Measurements from ENCODE around the gene F12. TPM values are rescaled to one million over a fixed set of nuclear protein-coding genes. Genes with fewer than 3 reads are reported as not detected.

Gene F12
- total RNA-seq, 1 experiment from 2014 or later = 13.4 TPM

DNA sequence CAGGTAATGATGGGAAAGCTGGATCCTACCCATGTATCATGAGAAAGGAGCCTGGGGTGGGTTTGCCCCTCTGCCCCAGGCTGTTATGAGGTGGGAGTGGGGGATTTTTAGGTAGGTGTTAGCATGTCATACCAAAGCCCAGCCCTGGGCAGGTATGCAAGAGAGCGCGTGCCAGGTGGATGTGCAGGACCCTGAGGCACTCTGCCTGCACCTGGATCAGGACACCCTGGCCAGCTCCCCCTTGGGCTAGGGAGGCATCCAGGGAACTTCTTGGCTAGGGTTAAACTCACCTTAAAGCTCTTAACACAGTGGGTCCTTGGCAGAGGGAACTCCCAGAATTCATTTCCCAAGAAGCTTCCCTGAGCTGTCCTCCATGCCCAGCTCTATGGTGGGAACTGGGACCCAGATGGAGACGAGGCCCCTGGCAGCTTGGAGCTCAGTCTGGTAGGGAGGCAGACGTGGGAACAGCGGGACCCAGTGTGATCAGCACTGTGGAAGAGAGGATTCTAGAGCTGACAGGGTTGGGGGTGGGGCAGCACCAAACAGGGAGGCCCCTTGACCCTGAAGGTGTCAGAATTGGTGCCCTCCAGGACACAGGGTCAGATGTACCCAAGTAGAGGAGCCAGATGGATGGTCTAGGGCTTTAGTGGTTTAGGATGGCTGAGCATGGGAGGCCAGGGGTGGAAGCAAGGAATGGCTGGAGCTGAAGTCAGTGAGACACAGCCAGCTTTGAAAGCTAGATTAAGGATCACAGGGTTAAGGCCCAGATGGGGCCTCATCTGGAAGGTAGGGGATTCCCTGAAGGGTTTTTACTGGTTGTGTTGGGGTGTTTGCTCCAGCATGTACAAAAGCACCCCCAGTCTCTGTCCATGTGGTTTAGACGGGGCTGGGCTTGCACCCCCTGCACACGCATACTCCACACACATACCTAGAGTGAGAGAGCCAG, 35.0 kb upstream of the F12 start:
- in situ Hi-C loops (cut with HindIII; ENCODE audit: low pct_unique_long_range_greater_than_20kb, low sequenced_read_pairs) (no loop called here), intact Hi-C loops (cut with micrococcal nuclease; ENCODE audit: unreplicated experiment) (no loop called here)
- peaks cover 42% of the 10 kb centered on the region for H3K4me1 ChIP-seq (ENCODE audit: control insufficient read depth, insufficient read depth, low read length)
- no peak for ATAC-seq
- TF ChIP-seq SIN3A (IDR thresholded peaks at IDR 0.05; ENCODE audit: borderline replicate concordance, insufficient read depth, low read depth, low read length) (no peak), CTCF (IDR thresholded peaks at IDR 0.05) (no peak), TCF7L2 (IDR thresholded peaks at IDR 0.05; ENCODE audit: low read depth, low read length) (no peak), POLR2AphosphoS5 (IDR thresholded peaks at IDR 0.05; ENCODE audit: low read depth, low read length) (no peak)
- TF ChIP-seq, protein P1, sequence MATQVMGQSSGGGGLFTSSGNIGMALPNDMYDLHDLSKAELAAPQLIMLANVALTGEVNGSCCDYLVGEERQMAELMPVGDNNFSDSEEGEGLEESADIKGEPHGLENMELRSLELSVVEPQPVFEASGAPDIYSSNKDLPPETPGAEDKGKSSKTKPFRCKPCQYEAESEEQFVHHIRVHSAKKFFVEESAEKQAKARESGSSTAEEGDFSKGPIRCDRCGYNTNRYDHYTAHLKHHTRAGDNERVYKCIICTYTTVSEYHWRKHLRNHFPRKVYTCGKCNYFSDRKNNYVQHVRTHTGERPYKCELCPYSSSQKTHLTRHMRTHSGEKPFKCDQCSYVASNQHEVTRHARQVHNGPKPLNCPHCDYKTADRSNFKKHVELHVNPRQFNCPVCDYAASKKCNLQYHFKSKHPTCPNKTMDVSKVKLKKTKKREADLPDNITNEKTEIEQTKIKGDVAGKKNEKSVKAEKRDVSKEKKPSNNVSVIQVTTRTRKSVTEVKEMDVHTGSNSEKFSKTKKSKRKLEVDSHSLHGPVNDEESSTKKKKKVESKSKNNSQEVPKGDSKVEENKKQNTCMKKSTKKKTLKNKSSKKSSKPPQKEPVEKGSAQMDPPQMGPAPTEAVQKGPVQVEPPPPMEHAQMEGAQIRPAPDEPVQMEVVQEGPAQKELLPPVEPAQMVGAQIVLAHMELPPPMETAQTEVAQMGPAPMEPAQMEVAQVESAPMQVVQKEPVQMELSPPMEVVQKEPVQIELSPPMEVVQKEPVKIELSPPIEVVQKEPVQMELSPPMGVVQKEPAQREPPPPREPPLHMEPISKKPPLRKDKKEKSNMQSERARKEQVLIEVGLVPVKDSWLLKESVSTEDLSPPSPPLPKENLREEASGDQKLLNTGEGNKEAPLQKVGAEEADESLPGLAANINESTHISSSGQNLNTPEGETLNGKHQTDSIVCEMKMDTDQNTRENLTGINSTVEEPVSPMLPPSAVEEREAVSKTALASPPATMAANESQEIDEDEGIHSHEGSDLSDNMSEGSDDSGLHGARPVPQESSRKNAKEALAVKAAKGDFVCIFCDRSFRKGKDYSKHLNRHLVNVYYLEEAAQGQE (IDR thresholded peaks at IDR 0.05; ENCODE audit: insufficient read depth in 1 of 2, low read depth in 2 of 2, low read length in 1 of 2) = no peak
- no peaks in the 10 kb centered on the region for H3K9me3 ChIP-seq (ENCODE audit: control insufficient read depth, insufficient read depth, low read depth, low read length)
- H3K27ac ChIP-seq (ENCODE audit: low read length) = 0 out of 2 replicates have a peak overlapping the region, but pooled peaks have one; percentile 20
- H3K4me3 ChIP-seq (ENCODE audit: low read depth in 2 of 2, low read length in 2 of 2) = no peak overlapping the region
- H3K27me3 ChIP-seq (ENCODE audit: control insufficient read depth, insufficient read depth, low read length) = no peaks in the 10 kb centered on the region
- H3K36me3 ChIP-seq (ENCODE audit: control insufficient read depth, insufficient read depth, low read length) = no peaks in the 10 kb centered on the region; the same call in 1 of the 2 replicates
- DNase-seq (ENCODE audit: low read depth, low spot score) = no peak
- no TSS peak for BruUV-seq (replicated peaks)
- ChIA-PET POLR2A (interaction anchor here (0.6 kb wide), 1 partner anchor 95 kb away, joined by 7 read pairs; no protein-coding TSS in a partner anchor), CTCF (no interaction called here)

GRCh38 chr5:177443144-177443983, 34.0 kb upstream of the F12 start:
- ChIA-PET POLR2A (interaction anchor here (0.7 kb wide), 1 partner anchor 12 kb away, joined by 3 read pairs; no protein-coding TSS in a partner anchor), CTCF (interaction anchor here (0.6 kb wide), 1 partner anchor 216 kb away, joined by 6 read pairs; no protein-coding TSS in a partner anchor)
- H3K36me3 ChIP-seq (ENCODE audit: control insufficient read depth, insufficient read depth, low read length) = no peaks in the 10 kb centered on the region; the same call in 1 of the 2 replicates
- DNase-seq (ENCODE audit: low read depth, low spot score) = no peak
- TF ChIP-seq TCF7L2 (IDR thresholded peaks at IDR 0.05; ENCODE audit: low read depth, low read length) = no peak
- TF ChIP-seq, protein P1 (IDR thresholded peaks at IDR 0.05; ENCODE audit: insufficient read depth in 1 of 2, low read depth in 2 of 2, low read length in 1 of 2) = no peak
- no peak for TF ChIP-seq SIN3A (IDR thresholded peaks at IDR 0.05; ENCODE audit: borderline replicate concordance, insufficient read depth, low read depth, low read length)
- TF ChIP-seq CTCF (IDR thresholded peaks at IDR 0.05) = no peak
- TF ChIP-seq POLR2AphosphoS5 (IDR thresholded peaks at IDR 0.05; ENCODE audit: low read depth, low read length) = no peak; the same call in 1 of the 2 replicates
- H3K4me1 ChIP-seq (ENCODE audit: control insufficient read depth, insufficient read depth, low read length) = peaks cover 31% of the 10 kb centered on the region
- H3K9me3 ChIP-seq (ENCODE audit: control insufficient read depth, insufficient read depth, low read depth, low read length) = no peaks in the 10 kb centered on the region
- no peak for ATAC-seq
- no TSS peak for BruUV-seq (replicated peaks)
- H3K27me3 ChIP-seq (ENCODE audit: control insufficient read depth, insufficient read depth, low read length) = no peaks in the 10 kb centered on the region
- in situ Hi-C loops (cut with HindIII; ENCODE audit: low pct_unique_long_range_greater_than_20kb, low sequenced_read_pairs) = no loop called here
- no peak overlapping the region for H3K27ac ChIP-seq (ENCODE audit: low read length)
- H3K4me3 ChIP-seq (ENCODE audit: low read depth in 2 of 2, low read length in 2 of 2) = no peak overlapping the region
- intact Hi-C loops (cut with micrococcal nuclease; ENCODE audit: unreplicated experiment) = no loop called here

All from Panc1 (cell line).